Smooth muscle cell of the coronary artery (primary cell): ENCODE results near the gene SPATA31A3. TPM values are rescaled to one million over a fixed set of nuclear protein-coding genes. Genes with fewer than 3 reads are reported as not detected.

Experiments used
- total RNA-seq: library from RNA; depleted of rRNA; stranded (reverse); fragments of >200 nt; gene quantifications from 2 replicates; pipeline ENCODE4 v1.2.3, GENCODE V29; 2014; ENCODE audit warnings: low replicate concordance

SPATA31A3 gene
- not detected in 2 replicates for total RNA-seq

DNA sequence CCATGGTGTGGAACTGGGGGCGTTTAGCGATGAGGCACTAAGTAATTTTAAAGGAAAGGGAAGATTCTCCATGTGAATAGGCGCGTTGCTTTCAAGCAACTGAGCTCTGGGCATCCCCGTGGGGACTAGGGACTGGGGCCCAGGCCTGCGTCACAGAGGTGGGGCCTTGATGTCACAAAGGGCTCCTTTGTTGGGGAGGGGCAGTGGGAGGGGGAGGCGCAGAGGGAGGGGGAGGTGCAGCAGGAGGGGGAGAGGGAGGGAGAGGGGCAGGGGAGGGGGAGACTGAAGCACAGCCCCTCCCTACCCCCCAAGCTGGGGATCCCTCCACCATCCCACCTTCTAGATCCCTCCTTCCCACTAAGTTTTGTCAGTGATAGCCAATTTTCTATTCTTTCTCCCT is at the start of gene SPATA31A3:
SPATA31A3 (minus strand) TSS at position 101 of the 400 bp plus-strand sequence; CDS start at position 72, 29 bp downstream.

Other genes starting within 250 kb of the SPATA31A3 start
- 2.9 and 3.0 TPM in 2 replicates for gene ZNF658, start 91.8 kb downstream of the SPATA31A3 start, total RNA-seq